Fibroblast of lung (primary cell): Measurements from ENCODE around the gene KLRG1. TPM values are rescaled to one million over a fixed set of nuclear protein-coding genes. Genes with fewer than 3 reads are reported as not detected.

Experiments used
- DNase-seq, 2 donors: peaks; one replicate each; pipeline versions ENCODE4 v3.0.0 to v3.0.0-alpha.2; 2010; ENCODE audit warnings: low read depth in 2 of 2
- H2AFZ ChIP-seq: 2 replicates; pipeline ENCODE4 v1.5.1; 2012; ENCODE audit warnings: low read length, control low read depth, inconsistent platforms
- H3K27ac ChIP-seq: 2 replicates; pipeline ENCODE4 v1.5.1; 2011; ENCODE audit warnings: low read length, control low read depth; ENCODE audit not compliant: insufficient read depth
- H3K27me3 ChIP-seq: 2 replicates; pipeline ENCODE4 v1.5.1; 2011; ENCODE audit warnings: mild to moderate bottlenecking, low read length; ENCODE audit not compliant: control insufficient read depth, insufficient read depth
- H3K36me3 ChIP-seq: 2 replicates; pipeline ENCODE4 v1.5.1; 2011; ENCODE audit warnings: low read length; ENCODE audit not compliant: control insufficient read depth, insufficient read depth
- H3K4me1 ChIP-seq: 2 replicates; pipeline ENCODE4 v1.5.1; 2011; ENCODE audit warnings: low read length; ENCODE audit not compliant: control insufficient read depth, insufficient read depth; ENCODE audit errors: extremely low read depth
- H3K4me2 ChIP-seq: 2 replicates; pipeline ENCODE4 v1.5.1; 2011; ENCODE audit warnings: low read length, control low read depth; ENCODE audit not compliant: insufficient read depth; ENCODE audit errors: extremely low read depth
- H3K4me3 ChIP-seq, 4 experiments: fragments of 200-600 bp in 1 of 4; sonication (generic) in 1 of 4; replicated peaks in 1 of 4; 2 replicates each; pipeline ENCODE4 v1.5.1; 2011 to 2016; ENCODE audit warnings: low read length in 4 of 4, low read depth in 3 of 4, mild to moderate bottlenecking in 3 of 4, control low read depth in 2 of 4, inconsistent platforms in 1 of 4, mixed read lengths in 1 of 4; ENCODE audit not compliant: insufficient read depth in 1 of 4; ENCODE audit errors: control extremely low read depth in 1 of 4
- H3K79me2 ChIP-seq: 2 replicates; pipeline ENCODE4 v1.5.1; 2012; ENCODE audit warnings: mild to moderate bottlenecking, low read length, inconsistent platforms; ENCODE audit not compliant: control insufficient read depth, insufficient read depth
- H3K9ac ChIP-seq: 2 replicates; pipeline ENCODE4 v1.5.1; 2011; ENCODE audit warnings: mild to moderate bottlenecking, low read length, control low read depth; ENCODE audit not compliant: insufficient read depth
- H3K9me3 ChIP-seq: 2 replicates; pipeline ENCODE4 v1.5.1; 2012; ENCODE audit warnings: low read depth, low read length; ENCODE audit not compliant: control insufficient read depth, insufficient read depth
- H4K20me1 ChIP-seq: 2 replicates; pipeline ENCODE4 v1.5.1; 2011; ENCODE audit warnings: low read length; ENCODE audit not compliant: control insufficient read depth, insufficient read depth; ENCODE audit errors: extremely low read depth
- EZH2 ChIP-seq: IDR thresholded peaks from 2 replicates; pipeline ENCODE4 v1.5.1; 2012; ENCODE audit warnings: low read length, control low read depth, mild to moderate bottlenecking; ENCODE audit errors: missing control alignments
- polyA plus RNA-seq, 2 donors: library from polyadenylated mRNA; depleted of rRNA in 1 of 2; stranded (reverse) in 1 of 2; unstranded in 1 of 2; fragments of >200 nt; gene quantifications; 2 replicates each; pipeline ENCODE4 v1.2.1, GENCODE V29; 2011 to 2012; ENCODE audit warnings: missing spikeins in 1 of 2
- total RNA-seq: library from RNA; depleted of rRNA; stranded (reverse); fragments of >200 nt; gene quantifications from 2 replicates; pipeline ENCODE4 v1.2.1, GENCODE V29; 2014
- TF ChIP-seq, protein P1 (sequence below), 2 donors: IDR thresholded peaks in 1 of 2; conservative IDR thresholded peaks in 1 of 2; 1 replicate in 1 of 2; 2 replicates in 1 of 2; pipeline ENCODE4 v1.5.1; 2011 to 2012; ENCODE audit warnings: low read length in 2 of 2, control low read depth in 1 of 2, inconsistent platforms in 1 of 2, low read depth in 1 of 2, mild to moderate bottlenecking in 1 of 2

KLRG1 gene
- total and polyA plus RNA-seq, 2 donors (not counting 1 experiment from before 2014, with no cell fraction given): 1.0 to 1.8 TPM

GRCh38 chr12:9047105-9047504 is 57.8 kb downstream of the KLRG1 start:
- DNase-seq: no peak
- no peaks in the 10 kb centered on the region for H3K4me1 ChIP-seq
- TF ChIP-seq, protein P1, sequence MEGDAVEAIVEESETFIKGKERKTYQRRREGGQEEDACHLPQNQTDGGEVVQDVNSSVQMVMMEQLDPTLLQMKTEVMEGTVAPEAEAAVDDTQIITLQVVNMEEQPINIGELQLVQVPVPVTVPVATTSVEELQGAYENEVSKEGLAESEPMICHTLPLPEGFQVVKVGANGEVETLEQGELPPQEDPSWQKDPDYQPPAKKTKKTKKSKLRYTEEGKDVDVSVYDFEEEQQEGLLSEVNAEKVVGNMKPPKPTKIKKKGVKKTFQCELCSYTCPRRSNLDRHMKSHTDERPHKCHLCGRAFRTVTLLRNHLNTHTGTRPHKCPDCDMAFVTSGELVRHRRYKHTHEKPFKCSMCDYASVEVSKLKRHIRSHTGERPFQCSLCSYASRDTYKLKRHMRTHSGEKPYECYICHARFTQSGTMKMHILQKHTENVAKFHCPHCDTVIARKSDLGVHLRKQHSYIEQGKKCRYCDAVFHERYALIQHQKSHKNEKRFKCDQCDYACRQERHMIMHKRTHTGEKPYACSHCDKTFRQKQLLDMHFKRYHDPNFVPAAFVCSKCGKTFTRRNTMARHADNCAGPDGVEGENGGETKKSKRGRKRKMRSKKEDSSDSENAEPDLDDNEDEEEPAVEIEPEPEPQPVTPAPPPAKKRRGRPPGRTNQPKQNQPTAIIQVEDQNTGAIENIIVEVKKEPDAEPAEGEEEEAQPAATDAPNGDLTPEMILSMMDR (conservative IDR thresholded peaks at IDR 0.05 in 1 of 2, IDR thresholded peaks at IDR 0.05 in 1 of 2; ENCODE audit: low read depth in 1 of 2, low read length in 2 of 2): no peak
- no peak for TF ChIP-seq EZH2
- no peak overlapping the region for H3K9ac ChIP-seq
- peaks cover 8% of the 10 kb centered on the region for H3K27me3 ChIP-seq
- no peak overlapping the region for H3K27ac ChIP-seq
- no peaks in the 10 kb centered on the region for H3K36me3 ChIP-seq
- no peak overlapping the region for H3K4me2 ChIP-seq
- no peaks in the 10 kb centered on the region for H3K79me2 ChIP-seq
- H3K4me3 ChIP-seq: no peak overlapping the region
- H2AFZ ChIP-seq: no peak overlapping the region
- H4K20me1 ChIP-seq: no peaks in the 10 kb centered on the region
- no peaks in the 10 kb centered on the region for H3K9me3 ChIP-seq

- H3K79me2 ChIP-seq: no peaks in the 10 kb centered on the region
- no peaks in the 10 kb centered on the region for H3K36me3 ChIP-seq
- no peak overlapping the region for H3K27ac ChIP-seq
- no peak overlapping the region for H3K4me2 ChIP-seq
- no peak overlapping the region for H3K9ac ChIP-seq
- H2AFZ ChIP-seq: no peak overlapping the region
- peaks cover 11% of the 10 kb centered on the region for H3K27me3 ChIP-seq
- no peak for DNase-seq
- no peak for TF ChIP-seq EZH2
- TF ChIP-seq, protein P1 (conservative IDR thresholded peaks at IDR 0.05 in 1 of 2, IDR thresholded peaks at IDR 0.05 in 1 of 2; ENCODE audit: low read depth in 1 of 2, low read length in 2 of 2): no peak
- no peaks in the 10 kb centered on the region for H4K20me1 ChIP-seq
- no peak overlapping the region for H3K4me3 ChIP-seq
- H3K4me1 ChIP-seq: no peaks in the 10 kb centered on the region
- no peaks in the 10 kb centered on the region for H3K9me3 ChIP-seq
Measured at GRCh38 chr12:9048930-9049329, 59.6 kb downstream of the KLRG1 start.

DNA sequence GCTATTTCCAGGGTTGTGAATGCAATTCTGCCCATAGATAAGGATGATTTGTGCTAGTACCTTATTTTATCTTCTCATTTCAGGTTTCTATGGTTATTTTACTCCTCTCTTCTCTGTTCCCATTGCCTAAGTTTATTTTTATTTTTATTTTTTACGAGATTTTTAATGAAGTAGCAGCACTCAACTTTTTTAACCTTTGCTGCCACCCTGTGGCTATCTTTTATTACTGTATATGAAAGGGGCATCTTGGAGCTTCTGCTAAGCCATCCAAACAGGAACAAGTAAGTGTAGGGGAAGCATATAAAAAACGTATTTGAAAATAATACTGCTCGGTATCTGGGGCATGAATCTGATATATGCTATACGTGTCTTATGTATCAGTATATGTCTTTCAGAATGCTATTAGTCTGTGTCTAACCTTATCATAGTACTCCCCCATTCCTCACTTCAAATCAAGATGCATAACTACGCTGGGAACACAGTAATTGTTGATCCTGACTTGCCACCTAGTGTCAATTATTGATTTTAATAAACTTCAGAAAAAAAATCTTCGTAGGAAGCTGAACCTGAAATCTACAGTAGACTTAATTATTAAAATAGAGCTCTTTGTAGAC is 60.3 kb downstream of the KLRG1 start:
- Histone ChIP-seq H3K79me2 (no peaks in the 10 kb centered on the region), H3K4me1 (no peaks in the 10 kb centered on the region), H3K27ac (no peak overlapping the region), H3K36me3 (no peaks in the 10 kb centered on the region), H4K20me1 (no peaks in the 10 kb centered on the region), H3K4me3 (no peak overlapping the region), H3K9me3 (no peaks in the 10 kb centered on the region), H3K9ac (no peak overlapping the region), H3K27me3 (peaks cover 11% of the 10 kb centered on the region), H3K4me2 (no peak overlapping the region), H2AFZ (no peak overlapping the region)
- TF ChIP-seq, protein P1 (conservative IDR thresholded peaks at IDR 0.05 in 1 of 2, IDR thresholded peaks at IDR 0.05 in 1 of 2; ENCODE audit: low read depth in 1 of 2, low read length in 2 of 2): peak; percentile 56
- TF ChIP-seq EZH2: no peak
- peak; percentile 21 to 74 for DNase-seq
